ENCODE data around the gene DSCAM. TPM values are rescaled to one million over a fixed set of nuclear protein-coding genes. Genes with fewer than 3 reads are reported as not detected.

The DSCAM gene
- total and polyA plus RNA-seq, 10 of the 15 experiments (the other 5 are each of a cell fraction or from before 2014, with no cell fraction given): not detected

DNA sequence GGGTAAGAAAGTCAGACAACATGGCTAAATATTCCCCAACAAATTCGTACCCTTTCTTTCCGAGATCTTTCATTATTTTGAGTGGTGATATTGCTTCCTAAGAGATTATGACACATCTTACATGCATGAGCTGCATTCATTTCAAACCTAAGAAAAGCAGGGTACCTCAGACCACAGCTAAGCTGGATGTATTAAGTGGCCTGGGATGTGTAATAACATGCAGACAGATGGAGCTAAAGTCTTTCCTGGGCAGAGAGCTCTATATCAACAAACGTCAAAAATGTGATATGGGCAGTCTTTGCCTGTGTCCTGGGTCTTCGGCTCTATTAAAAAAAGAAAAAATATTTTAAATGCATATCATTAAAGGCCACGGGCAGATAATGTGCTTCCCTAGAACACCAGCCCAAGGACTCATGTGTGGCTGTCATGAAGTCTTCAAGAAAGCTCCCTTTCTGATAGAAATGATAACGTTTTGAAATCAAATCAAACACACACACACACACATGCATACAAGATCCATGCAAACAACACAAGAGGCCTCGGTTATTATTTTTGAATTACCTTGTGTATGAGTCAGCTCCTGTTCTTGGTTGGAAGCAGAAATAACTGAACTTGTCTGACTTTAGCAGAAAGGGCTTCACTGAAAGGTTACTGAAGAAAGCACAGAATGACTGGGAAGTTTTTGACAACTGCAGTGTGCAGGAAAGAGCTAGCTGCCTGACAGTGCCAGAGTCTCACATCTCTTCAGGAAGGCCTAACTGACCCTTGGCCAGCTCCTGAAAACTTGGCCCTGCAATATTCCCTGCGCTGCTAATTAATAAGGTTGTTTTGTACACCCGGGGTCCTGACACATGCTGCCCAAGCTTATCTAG is 231.2 kb downstream of the DSCAM start:
- in situ Hi-C loops (cut with MboI) (no loop called here), intact Hi-C loops (cut with micrococcal nuclease; ENCODE audit: unreplicated experiment) (no loop called here)
- ATAC-seq: no peak
- ChIA-PET RAD21 (ENCODE audit: unreplicated experiment) (no interaction called here), SMC1A (ENCODE audit: uncharacterized antibody, unreplicated experiment) (no interaction called here), CTCF (no interaction called here), POLR2A (no interaction called here)
- H3K9me3 ChIP-seq (replicated peaks; ENCODE audit: control insufficient read depth, insufficient read depth, low read length): no peaks in the 10 kb centered on the region; the same call in 2 of the 3 replicates
- no peaks in the 10 kb centered on the region for H3K27me3 ChIP-seq (replicated peaks in 1 of 2; ENCODE audit: control insufficient read depth in 2 of 2, insufficient read depth in 2 of 2, low read length in 1 of 2)
- 4% methylated on average over 9 of the region's 9 CpGs for WGBS (ENCODE audit: insufficient coverage, insufficient replicate concordance, low lambda C conversion rate, missing lambda C conversion rate)
- no peak overlapping the region for H3K4me2 ChIP-seq (ENCODE audit: control insufficient read depth, insufficient read depth)
- H3K79me2 ChIP-seq (ENCODE audit: control insufficient read depth, insufficient read depth, low read length): no peaks in the 10 kb centered on the region
- no peak overlapping the region for H3K9ac ChIP-seq (ENCODE audit: control insufficient read depth, insufficient read depth, low read length)
- FAIRE-seq: no peak
- H3K27ac ChIP-seq (ENCODE audit: control insufficient read depth, insufficient read depth): no peak overlapping the region
- no peaks in the 10 kb centered on the region for H4K20me1 ChIP-seq (ENCODE audit: control insufficient read depth, insufficient read depth)
- no peaks in the 10 kb centered on the region for H3K36me3 ChIP-seq (ENCODE audit: control insufficient read depth in 2 of 2, insufficient read depth in 2 of 2, low read length in 1 of 2)
- no TSS peak for BruUV-seq (replicated peaks)
- no peak for DNase-seq (ENCODE audit: low read depth, low spot score)
- no peak overlapping the region for H3K4me3 ChIP-seq
- no peak overlapping the region for H2AFZ ChIP-seq (ENCODE audit: control insufficient read depth, low read depth, low read length)
- H3K4me1 ChIP-seq (ENCODE audit: control insufficient read depth, insufficient read depth, low read length): no peaks in the 10 kb centered on the region
- TF ChIP-seq, protein P1, sequence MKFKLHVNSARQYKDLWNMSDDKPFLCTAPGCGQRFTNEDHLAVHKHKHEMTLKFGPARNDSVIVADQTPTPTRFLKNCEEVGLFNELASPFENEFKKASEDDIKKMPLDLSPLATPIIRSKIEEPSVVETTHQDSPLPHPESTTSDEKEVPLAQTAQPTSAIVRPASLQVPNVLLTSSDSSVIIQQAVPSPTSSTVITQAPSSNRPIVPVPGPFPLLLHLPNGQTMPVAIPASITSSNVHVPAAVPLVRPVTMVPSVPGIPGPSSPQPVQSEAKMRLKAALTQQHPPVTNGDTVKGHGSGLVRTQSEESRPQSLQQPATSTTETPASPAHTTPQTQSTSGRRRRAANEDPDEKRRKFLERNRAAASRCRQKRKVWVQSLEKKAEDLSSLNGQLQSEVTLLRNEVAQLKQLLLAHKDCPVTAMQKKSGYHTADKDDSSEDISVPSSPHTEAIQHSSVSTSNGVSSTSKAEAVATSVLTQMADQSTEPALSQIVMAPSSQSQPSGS (IDR thresholded peaks at IDR 0.05; ENCODE audit: low read length): no peak
- TF ChIP-seq USF2 (IDR thresholded peaks at IDR 0.05; ENCODE audit: borderline replicate concordance, low read depth, low read length) (no peak), TBL1XR1 (IDR thresholded peaks at IDR 0.05; ENCODE audit: low read depth, low read length) (no peak), NFIC (IDR thresholded peaks at IDR 0.05; ENCODE audit: low read depth, low read length) (no peak), SP1 (IDR thresholded peaks at IDR 0.05; ENCODE audit: low read depth, low read length) (no peak), CEBPZ (IDR thresholded peaks at IDR 0.05; ENCODE audit: low read depth, low read length) (no peak), WRNIP1 (IDR thresholded peaks at IDR 0.05; ENCODE audit: borderline replicate concordance, low read depth, low read length) (no peak), MLLT1 (IDR thresholded peaks at IDR 0.05) (no peak), BRCA1 (IDR thresholded peaks at IDR 0.05; ENCODE audit: low read depth, low read length) (no peak)
- TF ChIP-seq, protein P2, sequence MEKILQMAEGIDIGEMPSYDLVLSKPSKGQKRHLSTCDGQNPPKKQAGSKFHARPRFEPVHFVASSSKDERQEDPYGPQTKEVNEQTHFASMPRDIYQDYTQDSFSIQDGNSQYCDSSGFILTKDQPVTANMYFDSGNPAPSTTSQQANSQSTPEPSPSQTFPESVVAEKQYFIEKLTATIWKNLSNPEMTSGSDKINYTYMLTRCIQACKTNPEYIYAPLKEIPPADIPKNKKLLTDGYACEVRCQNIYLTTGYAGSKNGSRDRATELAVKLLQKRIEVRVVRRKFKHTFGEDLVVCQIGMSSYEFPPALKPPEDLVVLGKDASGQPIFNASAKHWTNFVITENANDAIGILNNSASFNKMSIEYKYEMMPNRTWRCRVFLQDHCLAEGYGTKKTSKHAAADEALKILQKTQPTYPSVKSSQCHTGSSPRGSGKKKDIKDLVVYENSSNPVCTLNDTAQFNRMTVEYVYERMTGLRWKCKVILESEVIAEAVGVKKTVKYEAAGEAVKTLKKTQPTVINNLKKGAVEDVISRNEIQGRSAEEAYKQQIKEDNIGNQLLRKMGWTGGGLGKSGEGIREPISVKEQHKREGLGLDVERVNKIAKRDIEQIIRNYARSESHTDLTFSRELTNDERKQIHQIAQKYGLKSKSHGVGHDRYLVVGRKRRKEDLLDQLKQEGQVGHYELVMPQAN (conservative IDR thresholded peaks at IDR 0.05): no peak
- TF ChIP-seq, protein P3, sequence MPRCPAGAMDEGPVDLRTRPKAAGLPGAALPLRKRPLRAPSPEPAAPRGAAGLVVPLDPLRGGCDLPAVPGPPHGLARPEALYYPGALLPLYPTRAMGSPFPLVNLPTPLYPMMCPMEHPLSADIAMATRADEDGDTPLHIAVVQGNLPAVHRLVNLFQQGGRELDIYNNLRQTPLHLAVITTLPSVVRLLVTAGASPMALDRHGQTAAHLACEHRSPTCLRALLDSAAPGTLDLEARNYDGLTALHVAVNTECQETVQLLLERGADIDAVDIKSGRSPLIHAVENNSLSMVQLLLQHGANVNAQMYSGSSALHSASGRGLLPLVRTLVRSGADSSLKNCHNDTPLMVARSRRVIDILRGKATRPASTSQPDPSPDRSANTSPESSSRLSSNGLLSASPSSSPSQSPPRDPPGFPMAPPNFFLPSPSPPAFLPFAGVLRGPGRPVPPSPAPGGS (IDR thresholded peaks at IDR 0.05; ENCODE audit: borderline replicate concordance, insufficient read depth, low read depth, low read length, poor library complexity, severe bottlenecking): no peak

Measured in GM12878 (cell line).